HG02623 (cell line): ENCODE measurements around the gene MT1A.

Experiments
- ATAC-seq: cut with Tn5 transposase; IDR thresholded peaks from one replicate; pipeline ENCODE4 v1.9.1; 2021; ENCODE audit warnings: moderate library complexity; ENCODE audit not compliant: unreplicated experiment

The MT1A gene

DNA sequence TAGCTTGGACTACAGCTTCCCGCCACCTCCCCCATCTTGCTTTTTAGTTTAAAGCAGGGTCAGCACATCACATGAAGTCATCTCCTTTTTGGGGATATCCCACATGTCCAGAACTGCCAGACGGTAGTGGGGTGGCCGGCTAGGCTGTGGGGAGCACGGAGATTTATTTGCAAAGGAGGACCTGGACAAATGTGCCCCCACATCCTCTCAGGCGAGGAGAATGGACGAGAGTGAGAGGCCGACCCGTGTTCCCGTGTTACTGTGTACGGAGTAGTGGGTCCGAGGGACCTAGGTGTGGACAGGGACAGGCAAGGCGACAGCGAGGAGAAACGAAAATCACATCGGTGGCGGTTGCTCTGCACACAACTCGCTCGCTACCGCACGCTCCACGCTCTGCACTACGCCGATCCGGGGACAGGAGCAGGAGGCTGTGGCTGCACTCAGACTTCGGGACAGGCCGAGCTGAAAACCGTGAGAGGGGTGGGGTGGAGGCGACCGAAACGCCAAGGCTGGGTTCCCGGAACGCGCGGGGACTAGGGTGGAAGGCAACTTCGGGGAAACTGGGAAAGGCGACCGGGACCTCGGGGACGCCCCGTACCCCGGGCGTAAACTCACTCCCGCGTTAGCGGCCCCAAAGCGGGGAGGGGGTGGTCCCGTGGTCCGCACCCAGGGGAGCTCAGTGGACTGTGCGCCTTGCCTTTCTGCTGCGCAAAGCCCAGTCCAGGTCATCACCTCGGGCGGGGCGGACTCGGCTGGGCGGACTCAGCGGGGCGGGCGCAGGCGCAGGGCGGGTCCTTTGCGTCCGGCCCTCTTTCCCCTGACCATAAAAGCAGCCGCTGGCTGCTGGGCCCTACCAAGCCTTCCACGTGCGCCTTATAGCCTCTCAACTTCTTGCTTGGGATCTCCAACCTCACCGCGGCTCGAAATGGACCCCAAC lies at the start of gene MT1A:
Gene MT1A, plus strand, starts transcription at position 853 of the 937 bp plus-strand sequence. Its CDS starts 73 bp downstream, at position 926.
- no peak for ATAC-seq

DNA sequence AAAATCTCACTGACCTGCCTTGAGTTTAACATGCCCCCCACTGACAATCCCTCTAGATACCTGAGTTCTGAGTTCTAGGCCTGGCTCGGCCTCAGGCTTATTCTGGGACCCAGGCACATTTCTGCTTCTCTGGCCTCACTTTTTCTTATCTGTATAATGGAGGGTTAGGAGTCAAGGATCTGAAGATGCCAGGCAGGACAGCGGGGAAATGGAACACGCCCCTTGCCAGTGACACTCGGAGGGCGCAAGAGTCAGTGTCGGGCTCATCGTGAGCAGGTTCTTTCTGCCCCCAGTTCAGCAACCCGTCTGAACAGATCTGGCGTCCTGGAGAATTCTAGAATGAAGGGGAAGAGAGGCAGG lies 49.7 kb upstream of the MT1A start:
- no peak for ATAC-seq

DNA sequence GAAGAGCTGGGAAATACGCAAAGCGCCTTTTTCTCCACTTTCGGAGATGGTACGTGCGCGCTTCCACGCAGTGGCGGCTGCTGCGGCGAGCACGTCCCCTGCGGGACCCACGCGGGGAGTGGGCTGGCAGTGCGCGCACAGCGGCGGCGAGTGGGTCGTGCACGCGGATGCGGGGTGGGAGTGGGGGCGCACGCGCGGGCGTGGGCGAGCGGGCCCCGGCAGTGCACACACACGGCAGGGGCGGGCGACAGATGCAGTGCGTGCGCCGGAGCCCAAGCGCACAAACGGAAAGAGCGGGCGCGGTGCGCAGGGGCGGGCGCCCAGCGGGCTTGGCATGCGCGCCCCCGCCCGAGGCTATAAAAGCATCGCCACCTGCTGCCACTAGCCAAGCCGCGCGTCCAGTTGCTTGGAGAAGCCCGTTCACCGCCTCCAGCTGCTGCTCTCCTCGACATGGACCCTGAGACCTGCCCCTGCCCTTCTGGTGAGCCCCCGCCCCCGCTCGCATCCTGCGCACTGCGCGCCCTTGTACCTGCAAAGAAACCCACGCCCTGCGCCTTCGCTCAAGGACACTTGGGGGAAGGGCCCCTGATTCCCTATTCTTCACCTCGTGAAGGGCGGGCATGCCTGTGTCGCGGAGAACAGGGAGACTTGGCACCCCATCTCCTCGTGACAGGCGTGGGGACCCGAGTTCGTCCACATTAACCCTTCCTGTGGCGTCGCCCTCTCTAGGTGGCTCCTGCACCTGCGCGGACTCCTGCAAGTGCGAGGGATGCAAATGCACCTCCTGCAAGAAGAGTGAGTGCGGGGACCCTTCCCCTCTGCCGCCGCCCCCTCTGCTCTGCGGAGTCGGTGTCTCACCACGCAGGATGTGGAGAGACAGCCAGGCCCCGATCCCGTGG lies 49.1 kb upstream of the MT1A start, which contains the start of gene MT3:
Gene MT3, plus strand, starts transcription at position 388 of the 899 bp plus-strand sequence. Its CDS starts 63 bp downstream, at position 451.
- ATAC-seq: no peak

DNA sequence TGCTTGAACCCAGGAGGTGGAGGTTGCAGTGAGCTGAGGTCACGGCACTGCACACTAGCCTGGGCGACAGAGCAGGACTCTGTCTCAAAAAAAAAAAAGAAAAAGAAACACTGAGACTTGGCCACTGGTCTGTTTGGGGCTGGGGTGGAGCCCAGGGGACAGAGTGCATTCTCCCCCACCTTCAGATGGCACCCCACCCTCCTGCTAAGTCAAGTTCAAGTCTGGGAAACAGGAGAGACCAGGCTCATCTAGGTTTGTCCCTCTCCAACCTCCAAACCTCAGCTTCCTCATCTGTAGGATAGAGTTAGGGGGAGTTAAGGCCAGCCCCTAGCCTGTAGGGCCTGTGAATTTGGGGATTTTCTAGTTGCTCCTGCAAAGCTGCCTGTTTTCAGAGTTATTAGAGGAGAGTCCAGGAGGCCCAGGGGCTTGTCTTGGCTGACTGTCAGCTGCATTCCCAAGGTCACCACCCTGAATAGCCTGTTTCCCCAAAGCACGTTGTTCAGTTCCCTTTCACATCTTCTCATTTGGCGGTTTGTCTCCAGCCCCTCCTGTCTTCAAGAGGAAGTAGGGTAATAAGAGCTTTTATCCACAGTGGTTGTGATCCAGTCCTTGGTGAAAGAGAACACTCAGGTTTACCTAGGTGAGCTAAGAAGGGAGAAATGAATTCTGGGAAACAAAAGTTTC lies 46.9 kb upstream of the MT1A start:
- no peak for ATAC-seq

DNA sequence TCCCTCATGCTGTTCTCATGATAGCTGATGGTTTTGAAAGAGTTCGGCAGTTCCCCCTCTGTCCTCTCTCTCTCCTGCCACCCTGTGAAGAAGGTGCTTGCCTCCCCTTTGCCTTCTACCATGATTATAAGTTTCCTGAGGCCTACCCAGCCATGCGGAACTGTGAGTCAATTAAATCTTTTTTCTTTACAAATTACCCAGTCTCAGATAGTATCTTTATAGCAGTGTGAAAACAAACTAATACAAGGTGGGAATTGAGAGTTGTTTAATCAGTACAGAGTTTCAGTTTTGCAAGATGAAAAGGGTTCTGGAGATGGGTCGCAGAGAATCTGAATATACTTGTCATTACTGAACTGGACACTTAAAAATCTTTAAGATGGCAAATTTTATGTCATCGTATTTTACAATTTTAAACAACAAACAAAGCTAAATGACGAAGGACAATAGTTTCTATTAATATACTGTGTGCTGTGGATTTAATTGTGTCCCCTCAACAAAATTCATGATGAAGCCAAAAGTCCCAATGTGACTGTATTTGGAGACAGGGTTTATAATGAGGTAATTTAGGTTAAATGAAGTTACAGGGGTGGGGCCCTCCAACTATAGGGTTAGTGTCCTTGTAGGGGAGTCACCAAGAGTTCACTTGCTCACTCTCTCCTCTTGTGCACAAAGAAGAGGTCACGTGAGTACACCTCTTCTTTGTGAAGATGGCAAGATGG lies 44.7 kb upstream of the MT1A start:
- ATAC-seq: no peak

DNA sequence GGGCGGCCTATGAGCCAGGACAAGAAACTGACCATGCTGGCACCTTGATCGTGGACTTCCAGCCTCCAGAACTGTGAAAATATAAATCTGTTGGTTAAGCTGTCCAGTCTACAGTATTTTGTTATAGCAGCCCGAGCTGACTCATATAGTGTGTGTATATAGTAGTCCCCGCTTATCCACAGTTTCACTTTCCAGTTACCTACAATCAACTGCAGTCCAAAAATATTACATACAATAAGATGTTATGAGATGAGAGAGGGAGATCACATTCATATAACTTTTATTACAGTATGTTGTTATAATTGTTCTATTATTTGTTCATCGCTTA lies 44.2 kb upstream of the MT1A start:
- no peak for ATAC-seq

DNA sequence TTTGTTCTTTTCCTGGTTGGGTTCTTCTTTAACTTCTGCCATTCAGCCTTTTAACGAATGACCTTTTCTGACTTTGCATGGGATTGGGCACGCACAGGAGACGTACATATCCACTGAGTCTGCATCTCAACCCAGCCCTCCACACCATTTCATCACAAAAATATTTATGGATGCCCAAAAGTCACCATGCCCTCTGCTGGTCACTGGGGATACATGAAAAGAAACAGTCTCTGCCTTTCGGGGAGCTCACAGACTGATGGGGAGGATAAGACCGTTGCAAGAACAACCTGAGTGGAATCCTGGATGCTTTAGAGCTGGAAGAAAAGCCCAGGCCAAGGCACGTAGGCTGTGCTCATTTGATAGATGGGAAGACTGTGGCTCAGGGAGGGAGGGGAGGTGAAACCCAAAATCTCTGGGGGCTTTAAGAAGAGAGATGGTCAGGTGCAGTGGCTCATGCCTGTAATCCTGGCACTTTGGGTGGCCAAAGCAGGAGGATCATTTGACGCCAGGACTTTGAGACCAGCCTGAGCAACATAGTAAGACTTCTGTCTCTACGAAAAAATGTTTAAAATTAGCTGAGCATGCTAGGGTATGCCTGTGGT lies 38.0 kb upstream of the MT1A start:
- ATAC-seq: no peak

DNA sequence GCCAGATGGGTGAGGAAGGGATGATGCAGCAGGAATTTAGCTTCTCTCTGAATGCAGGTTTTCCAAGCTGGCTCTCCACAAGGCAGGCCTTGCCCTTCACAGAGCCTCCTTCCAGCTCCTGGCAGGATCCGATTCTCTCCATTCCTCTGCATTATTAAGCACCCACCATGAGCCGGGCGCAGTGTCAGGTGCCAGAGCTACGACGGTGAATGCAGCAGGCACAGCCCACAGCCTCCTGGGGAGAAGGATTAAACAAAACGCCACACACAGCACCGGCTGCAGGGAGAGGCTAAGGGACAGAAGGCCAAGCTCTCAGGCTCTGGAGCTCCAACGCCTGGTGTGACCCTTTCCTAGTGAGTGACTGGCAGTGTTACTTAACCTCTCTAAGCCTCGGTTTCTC lies 37.1 kb upstream of the MT1A start:
- no peak for ATAC-seq

DNA sequence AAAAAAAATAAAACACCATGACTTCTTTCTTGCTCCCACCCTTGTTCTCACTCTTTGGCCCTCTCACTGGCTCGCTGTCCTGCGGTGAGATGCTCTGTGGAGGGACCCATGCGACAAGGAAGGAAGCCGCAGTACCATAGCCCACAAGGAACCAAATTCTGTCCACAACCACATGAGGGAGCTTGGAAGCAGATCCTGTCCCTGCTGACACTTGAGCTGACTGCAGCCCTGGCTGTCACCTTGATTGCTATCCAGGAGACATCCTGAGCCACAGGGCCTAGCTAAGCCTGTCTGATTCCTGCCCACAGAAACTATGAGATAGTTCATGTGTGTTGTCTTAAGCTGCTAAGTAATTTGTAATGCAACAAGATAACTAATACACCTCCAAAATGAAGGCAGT lies 34.9 kb upstream of the MT1A start:
- no peak for ATAC-seq

DNA sequence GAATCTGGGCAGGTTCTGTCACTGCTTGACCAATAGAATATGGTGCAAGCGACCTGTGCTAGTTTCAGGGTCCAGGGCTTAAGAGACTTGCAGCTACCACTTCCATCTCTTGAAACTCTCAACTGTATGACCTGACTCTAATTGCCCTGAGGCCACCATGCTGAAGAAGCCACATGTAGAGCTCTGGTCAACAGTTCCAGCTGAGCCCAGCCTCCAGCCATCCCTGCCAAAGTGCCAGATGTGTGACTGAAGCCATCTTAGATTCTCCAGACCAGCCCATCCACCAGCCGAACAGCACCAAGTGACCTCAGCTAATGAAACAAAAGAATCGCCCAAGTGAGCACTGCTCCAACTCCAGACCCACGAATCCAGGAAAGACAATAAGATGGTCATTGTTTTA lies 33.5 kb upstream of the MT1A start:
- no peak for ATAC-seq

DNA sequence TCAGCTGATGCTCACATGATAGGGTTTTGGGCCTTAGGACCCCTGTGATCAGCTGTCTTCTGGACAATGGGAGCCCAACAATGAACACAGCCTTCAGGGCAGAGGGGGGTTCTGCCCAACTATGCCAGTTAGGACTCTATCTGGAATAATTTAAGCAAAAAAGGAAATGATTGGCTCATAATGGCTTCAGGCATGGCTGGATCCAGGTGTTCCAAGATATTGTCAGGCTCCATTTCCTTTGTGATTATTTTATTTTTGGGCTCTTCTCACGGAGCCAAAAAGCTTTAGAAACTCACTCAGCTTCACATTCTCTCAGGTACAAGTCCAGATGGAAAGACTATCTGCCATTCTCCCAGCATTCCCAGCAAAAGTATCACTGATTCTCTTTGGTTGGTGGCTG lies 33.0 kb upstream of the MT1A start:
- ATAC-seq: no peak

DNA sequence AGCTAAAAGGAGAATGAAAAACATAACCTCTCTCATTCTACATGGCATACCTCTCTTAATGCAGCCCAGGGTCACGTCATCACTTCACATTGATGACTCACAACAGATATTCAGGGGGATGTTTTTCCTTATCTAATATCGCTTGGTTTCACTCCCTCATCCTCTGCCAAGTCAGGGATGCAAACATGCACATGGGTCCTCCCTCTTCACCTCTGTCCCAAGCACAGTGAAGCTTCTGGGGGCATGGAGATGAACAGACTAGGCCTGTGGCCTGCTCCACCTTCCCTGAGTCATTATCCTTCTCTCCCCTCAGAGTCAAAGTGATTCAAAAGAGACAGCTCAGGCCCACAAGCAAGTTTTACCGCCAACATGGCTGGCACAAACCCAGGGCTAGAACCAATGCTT lies 32.4 kb upstream of the MT1A start:
- no peak for ATAC-seq

DNA sequence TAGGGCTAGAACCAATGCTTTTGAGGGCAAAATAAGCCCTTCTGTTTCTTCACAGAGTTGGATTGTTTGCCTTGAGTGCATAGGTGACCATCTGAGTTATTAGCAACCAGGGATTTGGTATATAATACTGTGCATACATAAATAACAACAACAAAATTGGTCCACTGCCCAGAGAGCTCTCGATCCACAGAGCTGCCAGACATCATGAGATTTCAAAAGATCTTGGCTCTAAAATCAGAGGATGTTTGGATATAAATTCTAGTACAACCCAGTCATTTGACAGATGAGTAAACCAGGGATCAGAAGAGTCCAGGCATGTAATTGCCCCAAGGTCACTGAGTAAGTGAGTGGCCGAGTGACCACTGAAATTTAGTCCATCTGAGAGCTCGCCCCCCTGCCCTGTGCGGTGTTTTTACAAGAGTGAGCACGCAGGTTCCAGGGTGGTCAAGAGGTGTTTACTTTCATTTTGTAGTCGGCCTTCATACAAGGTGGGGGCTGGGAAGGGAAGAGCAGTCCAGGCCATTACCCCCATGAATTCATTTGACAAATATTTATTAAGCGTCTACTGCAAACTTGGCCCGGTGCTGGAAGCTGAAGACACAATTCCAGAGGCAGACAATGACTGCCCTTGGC lies 31.9 kb upstream of the MT1A start:
- ATAC-seq: no peak

DNA sequence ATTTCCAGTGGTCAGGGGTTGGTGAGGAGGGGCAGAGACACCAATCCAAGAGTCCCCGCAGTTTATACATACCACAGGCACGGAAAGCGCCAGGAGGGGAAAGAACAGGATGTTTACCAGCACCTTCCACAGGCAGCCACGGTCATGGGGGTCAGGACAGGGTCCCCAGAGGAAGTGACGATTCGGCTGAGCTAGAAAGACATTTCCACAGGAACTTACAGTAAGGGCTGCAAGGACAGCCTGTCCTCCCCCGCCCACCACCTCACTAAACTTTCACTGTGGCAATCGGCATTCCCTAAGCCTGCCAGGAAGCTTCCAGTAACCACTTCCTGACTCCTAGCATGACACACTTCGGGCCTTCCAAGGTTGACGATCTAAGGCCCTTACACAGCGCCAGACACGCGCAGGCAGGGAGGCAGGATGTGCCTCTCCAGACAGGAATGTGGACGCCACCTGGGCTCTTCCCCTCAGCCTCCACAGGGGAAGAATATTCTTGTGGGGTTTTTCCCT lies 31.3 kb upstream of the MT1A start:
- no peak for ATAC-seq

DNA sequence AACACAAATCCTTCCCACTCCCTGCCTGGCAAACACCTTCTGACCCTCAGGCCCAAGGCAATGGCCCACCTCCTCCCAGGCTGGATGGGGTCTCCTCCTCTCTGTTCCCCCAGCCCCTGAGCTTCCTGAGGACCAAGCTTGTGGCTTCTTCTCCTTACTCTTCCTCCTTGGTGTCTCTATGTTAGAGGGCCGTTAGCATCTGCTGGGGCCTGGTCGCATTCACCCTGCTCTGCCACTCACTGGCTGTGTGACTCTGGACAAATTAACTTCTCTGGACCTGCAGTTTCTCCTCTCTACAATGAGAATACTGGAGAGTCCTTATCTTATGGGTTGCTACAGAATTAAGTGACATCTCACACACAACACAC lies 30.8 kb upstream of the MT1A start:
- ATAC-seq: no peak

DNA sequence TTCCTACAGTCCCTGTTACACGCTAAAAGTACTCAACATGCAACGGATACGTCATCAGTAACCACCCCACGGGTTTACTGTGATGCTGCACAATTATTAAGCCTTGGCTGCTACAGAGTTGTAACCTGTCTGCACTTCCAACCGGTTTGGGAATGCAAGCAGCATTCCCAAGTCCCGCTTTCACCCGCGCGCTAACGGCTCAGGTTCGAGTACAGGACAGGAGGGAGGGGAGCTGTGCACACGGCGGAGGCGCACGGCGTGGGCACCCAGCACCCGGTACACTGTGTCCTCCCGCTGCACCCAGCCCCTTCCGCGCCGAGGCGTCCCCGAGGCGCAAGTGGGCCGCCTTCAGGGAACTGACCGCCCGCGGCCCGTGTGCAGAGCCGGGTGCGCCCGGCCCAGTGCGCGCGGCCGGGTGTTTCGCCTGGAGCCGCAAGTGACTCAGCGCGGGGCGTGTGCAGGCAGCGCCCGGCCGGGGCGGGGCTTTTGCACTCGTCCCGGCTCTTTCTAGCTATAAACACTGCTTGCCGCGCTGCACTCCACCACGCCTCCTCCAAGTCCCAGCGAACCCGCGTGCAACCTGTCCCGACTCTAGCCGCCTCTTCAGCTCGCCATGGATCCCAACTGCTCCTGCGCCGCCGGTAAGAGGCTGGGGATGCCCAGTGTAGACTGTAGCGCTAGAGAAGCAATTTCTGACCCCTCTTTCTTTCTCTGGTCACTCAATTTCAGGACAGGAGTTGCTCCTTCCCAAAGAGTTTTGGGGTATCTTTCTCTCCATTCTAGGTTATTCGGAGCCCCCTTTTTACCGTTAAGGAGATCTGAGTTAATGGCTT lies 30.2 kb upstream of the MT1A start, which contains the start of gene MT2A:
Gene MT2A, plus strand, starts transcription at position 542 of the 833 bp plus-strand sequence. Its CDS starts 72 bp downstream, at position 614.
- ATAC-seq: peak; percentile 83

DNA sequence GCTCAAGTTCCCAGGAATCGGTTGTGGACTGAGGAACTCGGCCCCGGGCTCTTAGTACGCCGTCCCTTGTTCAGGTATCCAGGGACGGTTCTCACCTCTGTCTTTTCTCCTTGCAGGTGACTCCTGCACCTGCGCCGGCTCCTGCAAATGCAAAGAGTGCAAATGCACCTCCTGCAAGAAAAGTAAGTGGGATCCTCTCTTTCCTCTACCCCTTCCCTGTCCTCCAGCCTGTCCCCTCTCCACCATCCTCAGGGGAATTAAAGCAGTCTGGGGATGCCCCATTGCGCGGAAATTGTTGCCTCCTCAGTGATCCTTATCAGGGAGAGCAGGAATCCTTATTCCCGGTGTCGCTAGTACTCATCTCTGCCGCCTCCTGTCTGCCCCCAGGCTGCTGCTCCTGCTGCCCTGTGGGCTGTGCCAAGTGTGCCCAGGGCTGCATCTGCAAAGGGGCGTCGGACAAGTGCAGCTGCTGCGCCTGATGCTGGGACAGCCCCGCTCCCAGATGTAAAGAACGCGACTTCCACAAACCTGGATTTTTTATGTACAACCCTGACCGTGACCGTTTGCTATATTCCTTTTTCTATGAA lies 29.5 kb upstream of the MT1A start:
- ATAC-seq: no peak

DNA sequence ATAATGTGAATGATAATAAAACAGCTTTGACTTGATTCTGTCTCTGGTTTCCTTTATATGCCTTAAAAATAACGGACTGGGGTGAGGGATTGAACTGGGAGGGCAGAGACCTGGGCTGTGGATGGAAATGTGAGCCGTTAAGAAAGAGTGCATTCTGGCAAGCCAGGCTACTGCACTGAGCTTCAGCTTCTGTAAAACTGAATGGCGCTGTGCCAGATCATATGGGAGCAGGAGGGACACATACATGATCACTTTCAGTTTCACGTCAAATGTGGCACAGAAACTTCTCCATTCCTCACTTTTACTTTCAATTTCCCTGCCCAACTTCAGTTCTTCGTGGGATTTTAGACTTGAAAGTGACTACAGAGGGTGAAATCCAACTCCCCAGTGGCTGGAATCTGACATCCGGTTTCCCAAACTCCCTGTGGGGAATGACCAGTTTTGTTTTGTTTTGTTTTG lies 29.0 kb upstream of the MT1A start:
- ATAC-seq: peak; percentile 36
